IPS-20b (cell line): Measurements from ENCODE around the gene ATP8A1.
"Not testable (repeated sequence)": the region's sequence is repeated elsewhere in the genome, so short reads cannot be mapped to it uniquely, and the experiment has no call there.

Experiments
- H3K27ac ChIP-seq: one replicate; pipeline ENCODE4 v1.5.1; 2013; ENCODE audit warnings: low read length
- H3K27me3 ChIP-seq: 2 replicates; pipeline ENCODE4 v1.6.1; 2013; ENCODE audit warnings: mild to moderate bottlenecking, low read length, inconsistent platforms; ENCODE audit not compliant: insufficient read depth
- H3K36me3 ChIP-seq: 2 replicates; pipeline ENCODE4 v1.6.1; 2013; ENCODE audit warnings: low read depth, mild to moderate bottlenecking, inconsistent platforms, low read length, moderate library complexity; ENCODE audit not compliant: insufficient read depth
- H3K4me1 ChIP-seq: 2 replicates; pipeline ENCODE4 v1.6.1; 2013; ENCODE audit warnings: mild to moderate bottlenecking, control low read depth, inconsistent platforms, low read length, moderate library complexity; ENCODE audit not compliant: insufficient read depth
- H3K4me3 ChIP-seq: 2 replicates; pipeline ENCODE4 v1.5.1; 2013; ENCODE audit warnings: mild to moderate bottlenecking, low read length, inconsistent platforms
- H3K9ac ChIP-seq: 2 replicates; pipeline ENCODE4 v1.6.1; 2013; ENCODE audit warnings: low read depth, mild to moderate bottlenecking, inconsistent platforms, low read length, moderate library complexity
- H3K9me3 ChIP-seq: 2 replicates; pipeline ENCODE4 v1.6.1; 2013; ENCODE audit warnings: mild to moderate bottlenecking, low read depth, low read length, inconsistent platforms; ENCODE audit not compliant: insufficient read depth

Gene ATP8A1

GRCh38 chr4:42478509-42478908, 178.4 kb downstream of the ATP8A1 start:
- no peak overlapping the region for H3K27ac ChIP-seq
- H3K9me3 ChIP-seq: no peaks in the 10 kb centered on the region
- no peak overlapping the region for H3K4me3 ChIP-seq
- H3K27me3 ChIP-seq: no peaks in the 10 kb centered on the region
- no peak overlapping the region for H3K9ac ChIP-seq
- H3K36me3 ChIP-seq: no peaks in the 10 kb centered on the region
- H3K4me1 ChIP-seq: peaks cover 12% of the 10 kb centered on the region

GRCh38 chr4:42474406-42474805, 182.5 kb downstream of the ATP8A1 start:
- H3K27ac ChIP-seq: no peak overlapping the region
- no peaks in the 10 kb centered on the region for H3K27me3 ChIP-seq
- no peak overlapping the region for H3K4me3 ChIP-seq
- H3K9me3 ChIP-seq: no peaks in the 10 kb centered on the region
- H3K4me1 ChIP-seq: no peaks in the 10 kb centered on the region
- H3K36me3 ChIP-seq: no peaks in the 10 kb centered on the region
- no peak overlapping the region for H3K9ac ChIP-seq

- no peak overlapping the region for H3K27ac ChIP-seq
- no peaks in the 10 kb centered on the region for H3K27me3 ChIP-seq
- no peaks in the 10 kb centered on the region for H3K4me1 ChIP-seq
- no peak overlapping the region for H3K4me3 ChIP-seq
- no peaks in the 10 kb centered on the region for H3K36me3 ChIP-seq
- H3K9me3 ChIP-seq: no peaks in the 10 kb centered on the region
- H3K9ac ChIP-seq: no peak overlapping the region
Observed at GRCh38 chr4:42473071-42473684, 183.7 kb downstream of the ATP8A1 start.

GRCh38 chr4:42471896-42472295, 185.0 kb downstream of the ATP8A1 start:
- Histone ChIP-seq H3K9me3 (no peaks in the 10 kb centered on the region), H3K36me3 (no peaks in the 10 kb centered on the region), H3K4me1 (peaks cover 6% of the 10 kb centered on the region; the same call in 1 of the 2 replicates), H3K9ac (no peak overlapping the region), H3K4me3 (no peak overlapping the region), H3K27me3 (no peaks in the 10 kb centered on the region), H3K27ac (no peak overlapping the region)

GRCh38 chr4:42470023-42470422, 186.9 kb downstream of the ATP8A1 start:
- Histone ChIP-seq H3K27ac (no peak overlapping the region), H3K4me3 (no peak overlapping the region), H3K27me3 (no peaks in the 10 kb centered on the region), H3K36me3 (no peaks in the 10 kb centered on the region), H3K9me3 (no peaks in the 10 kb centered on the region), H3K9ac (no peak overlapping the region), H3K4me1 (peaks cover 6% of the 10 kb centered on the region; the same call in 1 of the 2 replicates)

GRCh38 chr4:42467777-42468176, 189.1 kb downstream of the ATP8A1 start:
- not testable (repeated sequence) for H3K27ac ChIP-seq, H3K9me3 ChIP-seq, H3K4me3 ChIP-seq, H3K27me3 ChIP-seq, H3K36me3 ChIP-seq, H3K9ac ChIP-seq, H3K4me1 ChIP-seq

GRCh38 chr4:42466273-42466844, 190.5 kb downstream of the ATP8A1 start:
- H3K27ac ChIP-seq: no peak overlapping the region
- H3K4me3 ChIP-seq: no peak overlapping the region
- H3K27me3 ChIP-seq: no peaks in the 10 kb centered on the region
- no peaks in the 10 kb centered on the region for H3K9me3 ChIP-seq
- no peaks in the 10 kb centered on the region for H3K36me3 ChIP-seq
- no peak overlapping the region for H3K9ac ChIP-seq
- H3K4me1 ChIP-seq: peaks cover 8% of the 10 kb centered on the region; the same call in 1 of the 2 replicates

- no peak overlapping the region for H3K9ac ChIP-seq
- peaks cover 8% of the 10 kb centered on the region; the same call in 1 of the 2 replicates for H3K4me1 ChIP-seq
- H3K36me3 ChIP-seq: no peaks in the 10 kb centered on the region
- H3K4me3 ChIP-seq: no peak overlapping the region
- no peaks in the 10 kb centered on the region for H3K27me3 ChIP-seq
- no peak overlapping the region for H3K27ac ChIP-seq
- H3K9me3 ChIP-seq: no peaks in the 10 kb centered on the region
Observed at GRCh38 chr4:42464550-42465094, 192.3 kb downstream of the ATP8A1 start.

- H3K27me3 ChIP-seq, H3K36me3 ChIP-seq, H3K9ac ChIP-seq, H3K4me3 ChIP-seq, H3K27ac ChIP-seq, H3K9me3 ChIP-seq: not testable (repeated sequence)
- H3K4me1 ChIP-seq: peaks cover 24% of the 10 kb centered on the region; the same call in 1 of the 2 replicates
Observed at GRCh38 chr4:42461216-42461615, 195.7 kb downstream of the ATP8A1 start.

GRCh38 chr4:42460043-42460442, 196.9 kb downstream of the ATP8A1 start:
- no peak overlapping the region for H3K27ac ChIP-seq
- no peaks in the 10 kb centered on the region for H3K36me3 ChIP-seq
- H3K27me3 ChIP-seq: no peaks in the 10 kb centered on the region
- peaks cover 24% of the 10 kb centered on the region; the same call in 1 of the 2 replicates for H3K4me1 ChIP-seq
- H3K4me3 ChIP-seq: no peak overlapping the region
- no peak overlapping the region for H3K9ac ChIP-seq
- H3K9me3 ChIP-seq: no peaks in the 10 kb centered on the region

- Histone ChIP-seq H3K4me1 (peaks cover 24% of the 10 kb centered on the region; the same call in 1 of the 2 replicates), H3K27me3 (no peaks in the 10 kb centered on the region), H3K36me3 (no peaks in the 10 kb centered on the region), H3K9ac (no peak overlapping the region), H3K9me3 (no peaks in the 10 kb centered on the region), H3K27ac (no peak overlapping the region), H3K4me3 (no peak overlapping the region)
Observed at GRCh38 chr4:42458657-42459056, 198.2 kb downstream of the ATP8A1 start.

GRCh38 chr4:42454755-42455420, 202.0 kb downstream of the ATP8A1 start:
- H3K9me3 ChIP-seq: no peaks in the 10 kb centered on the region
- no peak overlapping the region for H3K27ac ChIP-seq
- H3K27me3 ChIP-seq: no peaks in the 10 kb centered on the region
- no peaks in the 10 kb centered on the region for H3K36me3 ChIP-seq
- H3K4me1 ChIP-seq: peaks cover 32% of the 10 kb centered on the region
- no peak overlapping the region for H3K4me3 ChIP-seq
- no peak overlapping the region for H3K9ac ChIP-seq
